H1 (cell line): ENCODE results near the gene EPHA4. TPM values are rescaled to one million over a fixed set of nuclear protein-coding genes. Genes with fewer than 3 reads are reported as not detected.

Source experiments
- ASH2L ChIP-seq: fragments of 200-600, 300-600 bp; sonication (generic); IDR thresholded peaks from one replicate; pipeline ENCODE4 v1.7.1; 2017; ENCODE audit warnings: low read length
- BCL11A ChIP-seq, 2 experiments: IDR thresholded peaks; one replicate each; pipeline ENCODE4 v1.6.1; 2011; ENCODE audit warnings: low read depth in 2 of 2, low read length in 2 of 2, mild to moderate bottlenecking in 2 of 2
- CHD7 ChIP-seq: fragments of 300-600 bp; sonication (generic); IDR thresholded peaks from 2 replicates; pipeline ENCODE4 v1.7.1; 2012; ENCODE audit warnings: low read length, moderate library complexity, mild to moderate bottlenecking, inconsistent platforms; ENCODE audit not compliant: insufficient replicate concordance
- CTCF ChIP-seq, 3 experiments: IDR thresholded peaks; 1 replicate in 2 of 3; 2 replicates in 1 of 3; pipeline versions ENCODE4 v1.5.1 to v1.6.1; 2011; ENCODE audit warnings: low read length in 3 of 3, mild to moderate bottlenecking in 3 of 3, inconsistent platforms in 2 of 3, low read depth in 1 of 3, moderate library complexity in 1 of 3; ENCODE audit not compliant: insufficient read depth in 1 of 3; ENCODE audit errors: control extremely low read depth in 1 of 3
- FOSL1 ChIP-seq: IDR thresholded peaks from 2 replicates; pipeline ENCODE4 v1.6.1; 2011; ENCODE audit warnings: mild to moderate bottlenecking, low read depth, low read length, moderate library complexity; ENCODE audit not compliant: insufficient read depth
- TEAD4 ChIP-seq: IDR thresholded peaks from 2 replicates; pipeline ENCODE4 v1.6.1; 2012; ENCODE audit warnings: low read depth, low read length, inconsistent platforms, mixed read lengths
- polyA plus RNA-seq, 7 experiments: library from polyadenylated mRNA; depleted of rRNA in 3 of 7; stranded (reverse) in 5 of 7; unstranded in 2 of 7; fragments of >200 nt in 5 of 7; fragments of 200-250 nt in 2 of 7; gene quantifications; 1 replicate in 5 of 7; 2 replicates in 1 of 7; 4 replicates in 1 of 7; pipeline versions ENCODE4 v1.2.1 to v1.2.3, GENCODE V29; 2011 to 2013; ENCODE audit warnings: missing spikeins in 2 of 7, mixed read lengths in 2 of 7
- total RNA-seq: library from RNA; stranded (reverse); fragmentation: NEBNext Ultra II Directional; extraction: Animal tissue kit (Norgen Biotek cat#: 25700); gene quantifications from 2 replicates; pipeline ENCODE4 v1.2.1, GENCODE V29; 2021

EPHA4 gene
- total and polyA plus RNA-seq, 2 of the 8 experiments (the other 6 are each of a cell fraction or from before 2014, with no cell fraction given), result 4.3 to 5.7 TPM

GRCh38 chr2:221484761-221485502 is 87.2 kb downstream of the EPHA4 start (continued):
- TF ChIP-seq CHD7 (no peak), CTCF (IDR thresholded peaks at IDR 0.05; ENCODE audit: control extremely low read depth in 1 of 3, insufficient read depth in 1 of 3, low read depth in 1 of 3, low read length in 3 of 3) (no peak), FOSL1 (no peak), BCL11A (IDR thresholded peaks at IDR 0.05; ENCODE audit: low read depth in 2 of 2, low read length in 2 of 2) (no peak), TEAD4 (no peak), ASH2L (no peak)
